GM21786 (cell line): ENCODE measurements around the gene OR6Y1.

Experiments
- ATAC-seq: cut with Tn5 transposase; IDR thresholded peaks from one replicate; pipeline ENCODE4 v1.9.1; 2021; ENCODE audit not compliant: unreplicated experiment

Gene OR6Y1

GRCh38 chr1:158507511-158507910 lies 46.7 kb downstream of the OR6Y1 start:
- no peak for ATAC-seq

- no peak for ATAC-seq
Observed at GRCh38 chr1:158506369-158506987, 47.7 kb downstream of the OR6Y1 start.

GRCh38 chr1:158496374-158496773 lies 57.8 kb downstream of the OR6Y1 start:
- ATAC-seq: no peak

GRCh38 chr1:158494796-158495195 lies 59.4 kb downstream of the OR6Y1 start:
- ATAC-seq: no peak
